Activated CD4-positive, CD25-positive, alpha-beta regulatory T cell treated with anti-CD3 and anti-CD28 coated beads, Interleukin-2, amount 50 U/mL, for 72 hours (primary cell): Measurements from ENCODE around the gene HIP1R.

Source experiments
- DNase-seq: peaks from one replicate; pipeline ENCODE4 v3.0.0; 2021

Gene HIP1R

GRCh38 chr12:122849352-122850047 is 14.2 kb downstream of the HIP1R start:
- no peak for DNase-seq

- DNase-seq: no peak
These were observed 14.8 kb downstream of the HIP1R start for GRCh38 chr12:122850048-122850445.

- no peak for DNase-seq
These were observed 15.6 kb downstream of the HIP1R start for GRCh38 chr12:122850695-122851350.

- DNase-seq: no peak
These were observed 16.6 kb downstream of the HIP1R start for GRCh38 chr12:122851820-122852219.

GRCh38 chr12:122852336-122853275 is 17.3 kb downstream of the HIP1R start:
- DNase-seq: no peak

GRCh38 chr12:122853582-122854245 is 18.5 kb downstream of the HIP1R start:
- DNase-seq: no peak

- no peak for DNase-seq
These were observed 19.3 kb downstream of the HIP1R start for GRCh38 chr12:122854554-122854953.

- no peak for DNase-seq
These were observed 20.0 kb downstream of the HIP1R start for GRCh38 chr12:122855071-122855829.

GRCh38 chr12:122855928-122856831 is 20.9 kb downstream of the HIP1R start:
- DNase-seq: no peak

- DNase-seq: no peak
These were observed 21.9 kb downstream of the HIP1R start for GRCh38 chr12:122856999-122857671.

- DNase-seq: no peak
These were observed 22.9 kb downstream of the HIP1R start for GRCh38 chr12:122858171-122858570.

- no peak for DNase-seq
These were observed 23.5 kb downstream of the HIP1R start for GRCh38 chr12:122858591-122859302.

GRCh38 chr12:122859303-122860039 is 24.2 kb downstream of the HIP1R start:
- no peak for DNase-seq

- peak; percentile 85 for DNase-seq
These were observed 25.0 kb downstream of the HIP1R start for GRCh38 chr12:122860040-122860853.

GRCh38 chr12:122860854-122861586 is 25.8 kb downstream of the HIP1R start:
- DNase-seq: no peak

- no peak for DNase-seq
These were observed 26.3 kb downstream of the HIP1R start for GRCh38 chr12:122861587-122861970.

GRCh38 chr12:122862110-122862634 is 26.9 kb downstream of the HIP1R start:
- DNase-seq: no peak
